CD14-positive monocyte (primary cell): ENCODE results near the gene FLOT2. TPM values are rescaled to one million over a fixed set of nuclear protein-coding genes. Genes with fewer than 3 reads are reported as not detected.

ENCODE experiments used
- DNase-seq, 3 donors: peaks; one replicate each; pipeline ENCODE4 v3.0.0-alpha.2; 2011 to 2022
- H2AFZ ChIP-seq: 2 replicates; pipeline ENCODE4 v1.6.0; 2012; ENCODE audit warnings: mild to moderate bottlenecking, low read depth, low read length, inconsistent platforms; ENCODE audit not compliant: insufficient read depth, poor library complexity, severe bottlenecking
- H3K27ac ChIP-seq, 2 donors: 1 replicate in 1 of 2; 2 replicates in 1 of 2; pipeline ENCODE4 v1.5.1; 2012 to 2013; ENCODE audit warnings: low read length in 2 of 2, control low read depth in 1 of 2, inconsistent platforms in 1 of 2, low read depth in 1 of 2, mild to moderate bottlenecking in 1 of 2
- H3K27me3 ChIP-seq, 2 donors: one replicate each; pipeline versions ENCODE4 v1.6.0 to v1.6.1; 2011 to 2013; ENCODE audit warnings: low read length in 2 of 2; ENCODE audit not compliant: control insufficient read depth in 2 of 2, insufficient read depth in 2 of 2
- H3K36me3 ChIP-seq, 2 donors: replicated peaks in 1 of 2; 1 replicate in 1 of 2; 2 replicates in 1 of 2; pipeline versions ENCODE4 v1.5.1 to v1.6.1; 2012 to 2013; ENCODE audit warnings: low read length in 2 of 2, control low read depth in 1 of 2, inconsistent platforms in 1 of 2, mild to moderate bottlenecking in 1 of 2; ENCODE audit not compliant: insufficient read depth in 2 of 2, control insufficient read depth in 1 of 2
- H3K4me1 ChIP-seq, 2 donors: 1 replicate in 1 of 2; 2 replicates in 1 of 2; pipeline versions ENCODE4 v1.5.1 to v1.6.1; 2012 to 2013; ENCODE audit warnings: low read length in 2 of 2, control low read depth in 1 of 2, inconsistent platforms in 1 of 2, mild to moderate bottlenecking in 1 of 2, moderate library complexity in 1 of 2; ENCODE audit not compliant: insufficient read depth in 2 of 2, control insufficient read depth in 1 of 2
- H3K4me2 ChIP-seq: replicated peaks from 2 replicates; pipeline ENCODE3; 2012; ENCODE audit warnings: low read length, moderate library complexity, mild to moderate bottlenecking; ENCODE audit not compliant: poor library complexity, severe bottlenecking; ENCODE audit errors: extremely low read depth
- H3K4me3 ChIP-seq, 3 experiments: fragments of 200-600 bp in 1 of 3; sonication (generic) in 1 of 3; replicated peaks in 1 of 3; 1 replicate in 2 of 3; 2 replicates in 1 of 3; pipeline ENCODE4 v1.5.1; 2011 to 2013; ENCODE audit warnings: low read length in 3 of 3, mild to moderate bottlenecking in 3 of 3, control low read depth in 2 of 3, low read depth in 2 of 3, inconsistent platforms in 1 of 3, moderate library complexity in 1 of 3
- H3K79me2 ChIP-seq: 2 replicates; pipeline ENCODE4 v1.6.0; 2012; ENCODE audit warnings: mild to moderate bottlenecking, control low read depth, inconsistent platforms, low read length, moderate library complexity; ENCODE audit not compliant: insufficient read depth
- H3K9ac ChIP-seq: 2 replicates; pipeline ENCODE4 v1.6.0; 2017; ENCODE audit warnings: low read length, mild to moderate bottlenecking; ENCODE audit not compliant: insufficient read depth, poor library complexity, severe bottlenecking
- H3K9me3 ChIP-seq, 2 donors: replicated peaks in 1 of 2; 1 replicate in 1 of 2; 2 replicates in 1 of 2; pipeline versions ENCODE4 v1.5.1 to v1.6.1; 2012 to 2013; ENCODE audit warnings: low read length in 2 of 2, control low read depth in 1 of 2; ENCODE audit not compliant: control insufficient read depth in 1 of 2, insufficient read depth in 1 of 2
- H4K20me1 ChIP-seq: 2 replicates; pipeline ENCODE4 v1.6.0; 2012; ENCODE audit warnings: mild to moderate bottlenecking, low read length, control low read depth, moderate library complexity; ENCODE audit not compliant: insufficient read depth
- H3K27ac Mint-ChIP-seq, 7 donors: one replicate each; pipeline ENCODE4 v1.8.0; 2020; ENCODE audit warnings: mild to moderate bottlenecking in 7 of 7, mixed read lengths in 7 of 7, moderate library complexity in 6 of 7, inconsistent platforms in 2 of 7
- H3K27me3 Mint-ChIP-seq, 3 donors: one replicate each; pipeline ENCODE4 v1.8.0; 2021 to 2022; ENCODE audit warnings: low read depth in 3 of 3, mild to moderate bottlenecking in 3 of 3, mixed read lengths in 3 of 3, moderate library complexity in 3 of 3, inconsistent platforms in 1 of 3
- H3K36me3 Mint-ChIP-seq, 2 donors: one replicate each; pipeline ENCODE4 v1.8.0; 2020; ENCODE audit warnings: mixed read lengths in 2 of 2, inconsistent platforms in 1 of 2, mild to moderate bottlenecking in 1 of 2
- H3K4me1 Mint-ChIP-seq: one replicate; pipeline ENCODE4 v1.8.0; 2020; ENCODE audit warnings: mild to moderate bottlenecking, mixed read lengths
- H3K4me3 Mint-ChIP-seq, 2 donors: one replicate each; pipeline ENCODE4 v1.8.0; 2020; ENCODE audit warnings: mild to moderate bottlenecking in 2 of 2, mixed read lengths in 2 of 2, moderate library complexity in 1 of 2
- H3K9me3 Mint-ChIP-seq, 7 donors: one replicate each; pipeline ENCODE4 v1.8.0; 2020 to 2022; ENCODE audit warnings: mixed read lengths in 7 of 7, mild to moderate bottlenecking in 6 of 7, moderate library complexity in 6 of 7, inconsistent platforms in 2 of 7
- WGBS: methylation state at CpG from one replicate; pipeline ENCODE4 v1.1.5; 2013; ENCODE audit warnings: missing lambda C conversion rate; ENCODE audit not compliant: insufficient coverage; 5-methylcytosine and 5-hydroxymethylcytosine counted together
- intact Hi-C, 2 donors: fragments of 100-400 bp; cut with micrococcal nuclease; formaldehyde crosslinking; loops; one replicate each; pipeline versions ENCODE4 v1.15.0 to v1.15.1; 2023
- polyA plus RNA-seq, 3 donors: library from polyadenylated mRNA; depleted of rRNA in 1 of 3; unstranded in 2 of 3; stranded (reverse) in 1 of 3; fragments of 300-500 nt in 2 of 3; fragments of >200 nt in 1 of 3; fragmentation: Illumina TruSeq in 2 of 3; gene quantifications; 1 replicate in 2 of 3; 2 replicates in 1 of 3; pipeline ENCODE4 v1.2.3, GENCODE V29; 2012 to 2021
- TF ChIP-seq, protein P1 (sequence below): fragments of 200-600 bp; IDR thresholded peaks from one replicate; pipeline ENCODE4 v1.8.0; 2022; ENCODE audit warnings: antibody characterized with exemption, mild to moderate bottlenecking

The FLOT2 gene
- polyA plus RNA-seq, 3 donors: 138 to 271 (median 244) TPM

- Histone ChIP-seq H3K9me3 (no peaks in the 10 kb centered on the region), H3K4me2 (peak within 1 kb of the TSS; percentile 87), H3K36me3 (no peaks in the 10 kb centered on the region), H3K27ac (peak within 1 kb of the TSS; percentile 19 to 84), H3K27me3 (no peaks in the 10 kb centered on the region), H2AFZ (peak within 1 kb of the TSS; percentile 97), H3K79me2 (peaks cover 32% of the 10 kb centered on the region), H3K4me1 (peaks cover 13 to 15% of the 10 kb centered on the region in 2 donors), H4K20me1 (no peaks in the 10 kb centered on the region), H3K4me3 (peak within 1 kb of the TSS; percentile 86 to 96 (median 89)), H3K9ac (peak within 1 kb of the TSS; percentile 74)
- H3K4me1 Mint-ChIP-seq: peaks cover 17% of the 10 kb centered on the region
- H3K4me3 Mint-ChIP-seq: peak within 1 kb of the TSS; percentile 91 to 100
- no peaks in the 10 kb centered on the region for H3K27me3 Mint-ChIP-seq
- intact Hi-C loops: no loop called here
- H3K27ac Mint-ChIP-seq: peak within 1 kb of the TSS; percentile 85 to 94 (median 90)
- under 1% methylated on average over 38 of the region's 44 CpGs for WGBS
- TF ChIP-seq, protein P1, sequence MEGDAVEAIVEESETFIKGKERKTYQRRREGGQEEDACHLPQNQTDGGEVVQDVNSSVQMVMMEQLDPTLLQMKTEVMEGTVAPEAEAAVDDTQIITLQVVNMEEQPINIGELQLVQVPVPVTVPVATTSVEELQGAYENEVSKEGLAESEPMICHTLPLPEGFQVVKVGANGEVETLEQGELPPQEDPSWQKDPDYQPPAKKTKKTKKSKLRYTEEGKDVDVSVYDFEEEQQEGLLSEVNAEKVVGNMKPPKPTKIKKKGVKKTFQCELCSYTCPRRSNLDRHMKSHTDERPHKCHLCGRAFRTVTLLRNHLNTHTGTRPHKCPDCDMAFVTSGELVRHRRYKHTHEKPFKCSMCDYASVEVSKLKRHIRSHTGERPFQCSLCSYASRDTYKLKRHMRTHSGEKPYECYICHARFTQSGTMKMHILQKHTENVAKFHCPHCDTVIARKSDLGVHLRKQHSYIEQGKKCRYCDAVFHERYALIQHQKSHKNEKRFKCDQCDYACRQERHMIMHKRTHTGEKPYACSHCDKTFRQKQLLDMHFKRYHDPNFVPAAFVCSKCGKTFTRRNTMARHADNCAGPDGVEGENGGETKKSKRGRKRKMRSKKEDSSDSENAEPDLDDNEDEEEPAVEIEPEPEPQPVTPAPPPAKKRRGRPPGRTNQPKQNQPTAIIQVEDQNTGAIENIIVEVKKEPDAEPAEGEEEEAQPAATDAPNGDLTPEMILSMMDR: no peak
- peak; percentile 82 to 89 (median 88) for DNase-seq
- peaks cover 0 to 4% of the 10 kb centered on the region in 2 donors for H3K36me3 Mint-ChIP-seq
- H3K9me3 Mint-ChIP-seq: peaks cover 0 to 2% (median 0%) of the 10 kb centered on the region in 7 donors
Observed at GRCh38 chr17:28842282-28843012, 55.1 kb downstream of the FLOT2 start, which contains the start of gene FAM222B. FAM222B (minus strand) TSS chr17:28842790; CDS start chr17:28766667, 76,123 bp downstream.

DNA sequence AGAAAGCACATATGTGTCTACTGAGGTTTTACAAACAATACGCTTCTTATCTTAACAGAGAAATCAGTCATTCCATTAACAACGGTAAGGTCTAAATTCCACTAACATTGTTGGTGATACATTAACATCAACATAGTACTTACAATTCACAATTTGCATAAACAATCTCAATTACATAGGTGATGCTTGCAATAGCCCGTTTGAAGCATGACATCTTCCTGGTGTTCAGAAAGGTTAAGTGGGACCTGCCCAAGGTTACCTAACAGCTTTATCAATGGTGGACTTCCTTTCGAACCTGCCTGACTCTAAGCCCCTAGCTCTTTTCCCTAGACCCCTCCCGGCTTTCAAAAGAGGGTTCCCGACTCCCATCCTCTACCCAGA lies 55.6 kb downstream of the FLOT2 start:
- Mint-ChIP-seq H3K27me3 (no peaks in the 10 kb centered on the region), H3K27ac (peak overlapping the region; percentile 85 to 94 (median 90)), H3K36me3 (peaks cover 0 to 4% of the 10 kb centered on the region in 2 donors), H3K9me3 (peaks cover 0 to 2% (median 0%) of the 10 kb centered on the region in 7 donors), H3K4me1 (peaks cover 17% of the 10 kb centered on the region), H3K4me3 (peak overlapping the region; percentile 91 to 100)
- Histone ChIP-seq H3K79me2 (peaks cover 35% of the 10 kb centered on the region), H3K9me3 (no peaks in the 10 kb centered on the region), H4K20me1 (no peaks in the 10 kb centered on the region), H3K27ac (peak overlapping the region; percentile 19 to 84), H3K9ac (peak overlapping the region; percentile 74), H3K4me1 (peaks cover 13 to 15% of the 10 kb centered on the region in 2 donors), H3K4me3 (peak overlapping the region; percentile 86 to 96 (median 89)), H3K4me2 (peak overlapping the region; percentile 87), H2AFZ (peak overlapping the region; percentile 97), H3K27me3 (no peaks in the 10 kb centered on the region), H3K36me3 (no peaks in the 10 kb centered on the region)
- no peak for DNase-seq
- WGBS: 0% methylated on average over 3 of the region's 6 CpGs
- TF ChIP-seq, protein P1: no peak
- intact Hi-C loops: no loop called here
